Astrocyte (in vitro differentiated cells and primary cell): ENCODE measurements around the gene HSPG2. TPM values are rescaled to one million over a fixed set of nuclear protein-coding genes. Genes with fewer than 3 reads are reported as not detected.

Experiments
- DNase-seq: peaks from one replicate; pipeline ENCODE4 v3.0.0-alpha.2; 2010; ENCODE audit warnings: low read depth
- FAIRE-seq: peaks from 2 replicates; lab custom pipeline; 2011; peaks lifted over from hg19 to GRCh38; lab: Jason Lieb, UNC
- H2AFZ ChIP-seq: 2 replicates; pipeline ENCODE4 v1.6.0; 2012; ENCODE audit warnings: low read depth, low read length, inconsistent platforms
- H3K27ac ChIP-seq: 2 replicates; pipeline ENCODE4 v1.5.1; 2011; ENCODE audit warnings: low read depth, low read length, inconsistent platforms
- H3K27me3 ChIP-seq: 2 replicates; pipeline ENCODE4 v1.6.0; 2011; ENCODE audit warnings: low read length, inconsistent platforms; ENCODE audit not compliant: insufficient read depth
- H3K36me3 ChIP-seq: 2 replicates; pipeline ENCODE4 v1.5.1; 2011; ENCODE audit warnings: low read length, inconsistent platforms; ENCODE audit not compliant: insufficient read depth
- H3K4me1 ChIP-seq: 2 replicates; pipeline ENCODE4 v1.5.1; 2011; ENCODE audit warnings: low read length, inconsistent platforms; ENCODE audit not compliant: insufficient read depth
- H3K4me2 ChIP-seq: 2 replicates; pipeline ENCODE4 v1.6.0; 2012; ENCODE audit warnings: low read length, inconsistent platforms
- H3K4me3 ChIP-seq: 2 replicates; pipeline ENCODE4 v1.5.1; 2011; ENCODE audit warnings: low read depth, mild to moderate bottlenecking, low read length, inconsistent platforms; ENCODE audit not compliant: insufficient read depth
- H3K79me2 ChIP-seq: 2 replicates; pipeline ENCODE4 v1.6.0; 2012; ENCODE audit warnings: mild to moderate bottlenecking, low read length, inconsistent platforms; ENCODE audit not compliant: insufficient read depth
- H3K9ac ChIP-seq: 2 replicates; pipeline ENCODE4 v1.6.0; 2012; ENCODE audit warnings: mild to moderate bottlenecking, low read length, inconsistent platforms
- H3K9me3 ChIP-seq: 2 replicates; pipeline ENCODE4 v1.5.1; 2012; ENCODE audit warnings: low read depth, mild to moderate bottlenecking, low read length, inconsistent platforms; ENCODE audit not compliant: insufficient read depth
- H4K20me1 ChIP-seq: 2 replicates; pipeline ENCODE4 v1.6.0; 2012; ENCODE audit warnings: low read length, inconsistent platforms; ENCODE audit not compliant: insufficient read depth
- H3K27ac Mint-ChIP-seq: one replicate; pipeline ENCODE4 v1.8.0; 2021; ENCODE audit warnings: mild to moderate bottlenecking, mixed read lengths; ENCODE audit not compliant: unreplicated experiment
- H3K27me3 Mint-ChIP-seq: one replicate; pipeline ENCODE4 v1.8.0; 2021; ENCODE audit warnings: low read depth, mixed read lengths; ENCODE audit not compliant: unreplicated experiment
- H3K36me3 Mint-ChIP-seq: one replicate; pipeline ENCODE4 v1.8.0; 2021; ENCODE audit warnings: low read depth, mixed read lengths; ENCODE audit not compliant: unreplicated experiment
- H3K4me1 Mint-ChIP-seq: one replicate; pipeline ENCODE4 v1.8.0; 2021; ENCODE audit warnings: low read depth, mixed read lengths; ENCODE audit not compliant: unreplicated experiment
- H3K4me3 Mint-ChIP-seq: one replicate; pipeline ENCODE4 v1.8.0; 2021; ENCODE audit warnings: mild to moderate bottlenecking, moderate library complexity, mixed read lengths; ENCODE audit not compliant: unreplicated experiment
- H3K9me3 Mint-ChIP-seq: one replicate; pipeline ENCODE4 v1.8.0; 2021; ENCODE audit warnings: mild to moderate bottlenecking, mixed read lengths; ENCODE audit not compliant: unreplicated experiment
- CTCF ChIP-seq: IDR thresholded peaks from 2 replicates; pipeline ENCODE4 v1.5.1; 2011; ENCODE audit warnings: low read depth, mild to moderate bottlenecking, inconsistent platforms, low read length, moderate library complexity; ENCODE audit not compliant: insufficient read depth
- EZH2 ChIP-seq: IDR thresholded peaks from 2 replicates; pipeline ENCODE4 v1.6.1; 2012; ENCODE audit warnings: mild to moderate bottlenecking, low read length, inconsistent platforms; ENCODE audit not compliant: insufficient read depth
- total RNA-seq: library from RNA; stranded (reverse); gene quantifications from 2 replicates; pipeline ENCODE4 v1.2.1, GENCODE V29; 2021

Gene HSPG2
- total RNA-seq, 1 donor from 2014 or later: 249 TPM

DNA sequence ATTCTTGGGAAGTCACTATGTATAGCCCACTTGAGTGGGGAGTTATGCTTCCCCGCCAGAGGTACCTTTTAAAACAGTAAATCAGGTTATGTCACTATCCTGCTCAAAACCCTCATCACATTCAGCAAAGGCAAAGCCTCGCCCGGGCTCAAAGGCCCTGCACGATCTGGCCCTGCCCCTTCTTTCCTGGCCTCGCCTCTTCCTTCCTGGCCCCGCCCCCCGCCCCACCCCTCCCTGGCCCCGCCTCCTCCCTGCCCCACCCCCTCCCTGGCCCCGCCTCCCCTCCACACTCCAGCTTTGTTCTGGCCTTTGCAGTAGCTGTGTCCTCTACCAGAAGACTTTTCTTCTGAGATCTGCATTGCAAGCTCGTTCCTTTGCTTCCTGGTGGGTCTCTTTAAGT lies 118.5 kb downstream of the HSPG2 start:
- no peak overlapping the region for H3K4me3 Mint-ChIP-seq
- H3K36me3 Mint-ChIP-seq: peaks cover 21% of the 10 kb centered on the region
- H2AFZ ChIP-seq: no peak overlapping the region
- H4K20me1 ChIP-seq: peaks cover 3% of the 10 kb centered on the region
- peaks cover 4% of the 10 kb centered on the region for H3K27me3 Mint-ChIP-seq
- no peak overlapping the region for H3K4me2 ChIP-seq
- no peak for TF ChIP-seq EZH2
- no peak for TF ChIP-seq CTCF
- H3K27ac ChIP-seq: no peak overlapping the region
- DNase-seq (no peak), FAIRE-seq (no peak)
- H3K9me3 ChIP-seq: no peaks in the 10 kb centered on the region
- H3K27me3 ChIP-seq: no peaks in the 10 kb centered on the region
- H3K36me3 ChIP-seq: no peaks in the 10 kb centered on the region
- H3K4me1 ChIP-seq: peaks cover 11% of the 10 kb centered on the region
- H3K4me3 ChIP-seq: no peak overlapping the region
- H3K27ac Mint-ChIP-seq: no peak overlapping the region
- H3K9me3 Mint-ChIP-seq: no peaks in the 10 kb centered on the region
- no peaks in the 10 kb centered on the region for H3K79me2 ChIP-seq
- H3K4me1 Mint-ChIP-seq: peaks cover 21% of the 10 kb centered on the region
- H3K9ac ChIP-seq: no peak overlapping the region

- Mint-ChIP-seq H3K4me1 (peaks cover 21% of the 10 kb centered on the region), H3K27me3 (peaks cover 11% of the 10 kb centered on the region), H3K27ac (peak overlapping the region; percentile 75), H3K4me3 (no peak overlapping the region), H3K9me3 (peaks cover 3% of the 10 kb centered on the region), H3K36me3 (peaks cover 15% of the 10 kb centered on the region)
- H3K4me2 ChIP-seq: no peak overlapping the region
- H3K9ac ChIP-seq: no peak overlapping the region
- H3K4me3 ChIP-seq: no peak overlapping the region
- peaks cover 3% of the 10 kb centered on the region for H4K20me1 ChIP-seq
- H3K36me3 ChIP-seq: no peaks in the 10 kb centered on the region
- H2AFZ ChIP-seq: no peak overlapping the region
- H3K79me2 ChIP-seq: no peaks in the 10 kb centered on the region
- no peaks in the 10 kb centered on the region for H3K9me3 ChIP-seq
- H3K27me3 ChIP-seq: no peaks in the 10 kb centered on the region
- TF ChIP-seq EZH2 (no peak), CTCF (no peak)
- peaks cover 11% of the 10 kb centered on the region for H3K4me1 ChIP-seq
- H3K27ac ChIP-seq: no peak overlapping the region
- DNase-seq (peak; percentile 63), FAIRE-seq (no peak)
These were observed 120.4 kb downstream of the HSPG2 start for GRCh38 chr1:21816602-21817302.

DNA sequence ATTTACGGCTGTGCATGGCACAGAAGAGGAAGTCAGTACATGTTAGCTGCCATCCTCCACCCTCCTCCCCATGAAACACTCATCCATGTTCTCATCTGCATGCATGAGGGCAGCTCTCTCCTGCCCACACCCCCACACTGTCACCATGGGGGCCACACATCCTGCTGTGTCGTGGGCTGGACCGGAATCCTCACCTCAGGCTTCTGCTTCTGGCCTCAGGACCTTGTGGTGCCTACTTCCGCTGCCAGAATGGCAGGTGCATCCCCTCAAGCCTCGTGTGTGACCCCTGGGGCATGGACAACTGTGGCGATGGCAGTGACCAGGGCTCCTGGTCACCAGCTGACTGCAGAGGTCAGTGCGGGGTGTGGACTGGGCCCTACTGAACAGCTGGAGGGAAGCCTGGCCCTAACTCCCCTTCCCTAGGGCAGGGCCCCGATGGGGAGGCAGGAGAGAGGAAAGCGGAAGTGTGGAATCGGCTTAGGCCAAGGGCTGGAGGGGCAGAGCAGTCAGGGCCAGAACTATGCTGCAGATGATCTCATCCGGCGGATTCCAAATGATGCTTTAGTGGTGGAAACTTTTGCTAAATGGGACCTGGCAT lies 121.3 kb downstream of the HSPG2 start:
- no peak overlapping the region for H3K4me3 ChIP-seq
- Mint-ChIP-seq H3K27ac (no peak overlapping the region), H3K4me1 (peaks cover 21% of the 10 kb centered on the region), H3K4me3 (peak overlapping the region; percentile 45), H3K27me3 (peaks cover 16% of the 10 kb centered on the region), H3K9me3 (peaks cover 3% of the 10 kb centered on the region), H3K36me3 (peaks cover 9% of the 10 kb centered on the region)
- DNase-seq (no peak), FAIRE-seq (no peak)
- peaks cover 11% of the 10 kb centered on the region for H3K4me1 ChIP-seq
- no peak overlapping the region for H2AFZ ChIP-seq
- H3K27me3 ChIP-seq: no peaks in the 10 kb centered on the region
- H3K9me3 ChIP-seq: no peaks in the 10 kb centered on the region
- no peak overlapping the region for H3K9ac ChIP-seq
- no peak overlapping the region for H3K4me2 ChIP-seq
- H3K27ac ChIP-seq: no peak overlapping the region
- TF ChIP-seq EZH2 (no peak), CTCF (no peak)
- peaks cover 3% of the 10 kb centered on the region for H4K20me1 ChIP-seq
- no peaks in the 10 kb centered on the region for H3K79me2 ChIP-seq
- no peaks in the 10 kb centered on the region for H3K36me3 ChIP-seq
